GM19328 (cell line): ENCODE results near the gene CACNA1C.

Source experiments
- ATAC-seq: cut with Tn5 transposase; IDR thresholded peaks from one replicate; pipeline ENCODE4 v1.9.1; 2021; ENCODE audit warnings: mild to moderate bottlenecking, moderate library complexity; ENCODE audit not compliant: unreplicated experiment

CACNA1C gene

DNA sequence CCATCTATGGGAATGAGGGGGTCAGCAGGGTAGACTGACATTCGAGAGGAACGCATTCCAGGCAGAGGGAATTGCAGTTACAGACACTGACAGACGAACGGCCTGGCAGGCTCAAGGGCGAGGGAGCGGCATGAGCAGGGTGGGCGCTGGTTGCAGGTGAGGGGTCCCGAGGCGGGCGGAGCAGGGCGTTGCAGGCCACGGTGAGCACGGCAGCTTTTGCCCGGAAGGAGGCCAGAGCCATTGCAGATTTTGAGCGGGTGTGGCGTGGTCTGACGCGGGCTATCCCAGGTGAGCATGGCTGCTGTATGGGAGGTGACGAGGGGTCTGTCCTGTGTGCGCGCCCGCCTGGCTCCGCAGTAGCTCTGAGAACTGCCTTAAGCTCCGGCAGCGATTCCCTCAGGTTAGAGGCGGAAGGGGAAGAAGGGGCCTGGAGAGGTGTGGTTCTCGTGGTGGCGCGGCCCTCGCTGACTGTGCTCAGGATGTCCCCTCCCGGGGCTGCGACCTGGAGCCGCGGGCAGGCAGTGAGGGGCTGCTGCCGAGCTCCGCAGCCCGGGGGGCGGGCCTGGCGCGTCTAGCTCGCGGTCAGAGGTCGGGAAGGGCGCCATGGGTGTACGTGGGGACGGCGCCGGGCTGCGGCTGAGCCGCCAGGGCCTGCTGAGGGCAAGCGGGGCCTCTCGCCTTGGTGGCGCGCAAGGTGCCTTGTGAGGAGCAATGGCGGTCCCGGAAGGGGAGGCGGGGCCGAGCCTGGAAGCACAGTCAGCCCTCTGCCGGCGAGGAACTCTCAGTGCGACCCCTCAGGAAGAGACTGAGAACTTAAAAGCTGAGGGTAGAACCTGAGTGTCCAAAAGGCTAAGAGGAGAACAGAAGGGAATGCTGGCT is 177.1 kb downstream of the CACNA1C start:
- ATAC-seq: no peak

DNA sequence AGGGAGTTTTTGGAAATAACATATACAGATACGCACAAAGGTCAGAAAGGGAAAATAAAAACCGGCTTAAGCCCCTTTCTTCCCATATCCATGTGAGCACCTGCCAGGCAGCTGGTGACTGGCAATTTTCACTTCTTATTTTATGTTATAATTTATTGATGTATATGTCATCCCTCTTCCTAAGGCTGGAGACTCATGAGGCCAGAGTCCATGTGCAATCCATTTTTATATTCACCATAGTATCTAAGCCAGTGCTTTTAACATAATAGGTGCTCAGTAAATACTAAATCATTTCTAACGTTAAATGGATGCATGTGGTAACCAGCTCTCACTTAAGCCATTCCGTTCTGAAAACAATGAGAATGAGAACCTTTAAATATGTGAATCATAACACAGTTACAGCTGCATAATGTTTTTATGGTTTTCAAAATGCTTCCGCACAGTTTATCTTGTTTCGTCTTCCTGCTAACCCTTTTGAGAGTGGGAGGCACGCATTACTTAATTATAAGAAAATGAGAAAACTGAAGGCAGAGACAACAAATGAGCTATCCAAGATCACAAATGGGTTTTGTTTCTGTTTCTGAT is 178.3 kb downstream of the CACNA1C start:
- ATAC-seq: no peak

DNA sequence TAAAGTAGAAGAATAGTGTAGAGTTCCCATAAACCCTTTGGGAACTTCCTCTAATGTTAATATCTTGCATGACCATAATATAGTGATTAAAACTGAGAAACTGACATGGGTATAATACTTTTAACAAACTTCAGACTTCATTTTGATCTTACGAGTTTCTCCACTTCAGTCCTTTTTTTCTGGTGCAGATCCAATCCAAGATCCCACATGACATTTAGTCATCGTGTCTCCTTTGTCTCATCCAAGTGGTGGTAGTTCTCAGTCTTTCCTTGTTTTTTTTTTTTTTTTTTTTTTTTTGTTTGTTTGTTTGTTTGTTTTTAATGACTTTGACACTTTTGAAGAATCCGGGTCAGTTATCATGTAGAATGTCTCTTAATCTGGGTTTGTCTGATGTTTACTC is 179.2 kb downstream of the CACNA1C start:
- no peak for ATAC-seq

DNA sequence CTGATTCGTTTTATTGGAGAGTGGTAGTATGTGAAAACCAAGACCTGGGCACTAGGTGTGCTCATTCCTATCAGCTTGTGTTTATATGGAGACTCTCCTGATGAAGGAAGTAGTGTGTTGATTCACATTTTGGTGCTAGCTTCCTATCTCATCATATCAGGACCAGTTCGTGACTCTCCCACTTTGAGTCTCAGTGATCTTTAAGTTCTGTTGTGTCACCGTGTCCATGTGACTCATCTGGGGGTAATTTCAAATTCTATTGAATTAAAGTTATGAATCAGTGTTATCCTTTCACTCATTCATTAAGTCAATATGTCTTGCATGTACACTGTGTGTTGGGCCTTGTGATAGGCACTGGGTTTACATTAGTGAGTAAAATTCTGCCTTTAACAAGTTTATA is 180.2 kb downstream of the CACNA1C start:
- ATAC-seq: no peak

DNA sequence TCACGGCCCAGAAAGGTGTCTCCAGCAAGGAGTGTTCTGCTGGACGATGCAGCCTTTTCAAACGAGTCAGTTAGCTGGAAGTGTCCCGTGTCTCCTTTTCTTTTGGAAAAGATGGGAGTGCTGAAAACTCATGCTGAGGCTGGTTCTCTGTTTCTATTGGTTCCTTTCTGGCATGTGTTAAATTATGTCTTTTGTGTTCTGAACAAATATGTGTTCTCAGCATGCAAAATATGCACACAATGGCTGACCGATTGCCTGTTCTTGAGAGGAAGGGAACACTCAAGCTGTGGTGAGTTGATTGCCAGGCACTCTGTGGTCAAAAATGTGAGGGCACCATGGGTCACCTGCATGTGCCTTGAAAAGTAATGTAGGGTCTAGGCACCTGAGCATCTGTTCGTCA is 181.3 kb downstream of the CACNA1C start:
- no peak for ATAC-seq

DNA sequence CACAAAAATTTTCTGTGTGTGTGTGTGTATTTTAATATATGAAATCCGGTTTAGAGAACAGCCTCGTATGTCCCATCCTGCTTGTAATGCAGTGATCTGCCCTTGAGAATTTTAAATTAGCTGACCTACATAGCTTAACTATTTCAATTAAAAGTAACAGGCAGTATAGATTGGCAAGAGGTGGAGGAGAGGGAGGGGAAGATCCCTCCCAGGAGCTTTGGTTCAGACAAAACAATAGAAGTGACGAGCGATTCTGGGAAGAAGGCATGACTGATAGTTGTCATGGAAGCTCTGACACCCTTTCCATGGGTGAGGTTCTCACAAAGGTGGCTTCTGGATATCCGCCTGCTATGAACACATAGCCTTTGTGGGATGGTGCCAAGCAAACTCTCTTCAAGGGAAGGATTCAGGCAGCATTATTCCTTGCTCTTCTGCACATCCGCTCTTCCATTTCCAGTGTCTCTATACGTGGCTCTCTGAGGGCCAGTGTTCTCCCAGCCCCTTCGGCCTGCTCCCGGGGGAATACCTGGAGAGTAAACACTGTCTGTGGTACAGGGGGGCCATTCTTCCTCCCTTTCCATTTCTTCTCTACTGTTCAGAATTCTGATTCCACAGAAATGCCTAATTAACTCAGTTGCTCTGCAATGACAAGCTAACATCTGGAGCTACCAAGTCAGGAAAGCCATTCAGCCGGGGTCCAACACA is 182.0 kb downstream of the CACNA1C start:
- no peak for ATAC-seq

DNA sequence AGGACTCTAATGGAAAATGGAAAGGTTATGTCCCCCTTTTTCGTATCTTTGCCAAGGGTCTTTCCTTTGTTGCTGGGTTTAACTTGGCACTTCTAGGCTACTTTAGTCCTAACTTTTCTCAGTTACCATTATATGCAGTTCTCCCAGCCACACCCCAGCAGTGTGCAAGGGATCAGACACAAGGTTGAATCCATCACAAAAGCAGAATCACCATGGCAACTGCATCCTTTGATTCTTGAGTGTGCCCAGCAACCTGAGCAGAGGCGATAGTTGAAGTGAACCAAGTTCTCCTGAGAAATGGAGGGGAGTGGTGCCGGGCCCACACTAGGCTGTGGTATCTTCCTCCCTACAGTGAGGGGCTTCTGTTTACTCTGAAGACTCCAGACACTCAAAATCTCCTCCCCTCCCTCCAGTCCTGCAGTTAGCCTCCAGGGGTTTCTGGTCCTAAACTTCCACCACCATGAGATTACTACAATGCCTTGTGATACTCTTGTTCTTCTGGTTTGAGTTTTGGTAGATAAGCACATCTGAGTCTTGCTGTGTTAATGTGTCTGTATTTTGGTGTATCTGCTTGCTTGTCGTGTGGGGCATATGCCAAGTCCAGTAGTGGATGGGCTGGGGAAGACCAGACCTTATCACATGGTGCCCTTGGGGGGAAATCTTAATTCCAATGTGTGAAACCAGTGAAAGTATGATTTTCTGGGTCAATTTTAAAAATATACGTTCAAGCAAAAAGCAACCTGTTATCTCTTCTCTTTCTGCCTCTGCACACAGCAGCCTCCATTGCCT is 183.9 kb downstream of the CACNA1C start:
- ATAC-seq: no peak

DNA sequence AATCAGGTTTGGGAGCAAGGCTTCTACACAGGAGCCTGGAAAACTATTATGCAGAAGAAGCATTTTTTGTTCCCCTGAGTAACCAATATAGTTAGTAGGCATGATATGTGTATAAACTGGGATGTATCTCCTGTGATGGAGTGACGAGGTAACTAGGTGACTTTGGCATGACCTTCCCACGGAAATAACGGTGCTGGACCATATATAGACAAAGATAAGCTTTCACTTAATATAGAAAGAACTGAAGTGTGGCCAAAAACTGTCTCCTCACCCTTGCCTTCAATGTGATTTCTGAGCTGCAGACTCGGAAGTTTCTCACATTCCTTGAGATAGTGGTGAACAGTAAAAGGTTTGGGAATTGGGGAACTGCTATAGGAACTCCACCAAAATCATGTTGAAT is 185.3 kb downstream of the CACNA1C start:
- ATAC-seq: no peak

DNA sequence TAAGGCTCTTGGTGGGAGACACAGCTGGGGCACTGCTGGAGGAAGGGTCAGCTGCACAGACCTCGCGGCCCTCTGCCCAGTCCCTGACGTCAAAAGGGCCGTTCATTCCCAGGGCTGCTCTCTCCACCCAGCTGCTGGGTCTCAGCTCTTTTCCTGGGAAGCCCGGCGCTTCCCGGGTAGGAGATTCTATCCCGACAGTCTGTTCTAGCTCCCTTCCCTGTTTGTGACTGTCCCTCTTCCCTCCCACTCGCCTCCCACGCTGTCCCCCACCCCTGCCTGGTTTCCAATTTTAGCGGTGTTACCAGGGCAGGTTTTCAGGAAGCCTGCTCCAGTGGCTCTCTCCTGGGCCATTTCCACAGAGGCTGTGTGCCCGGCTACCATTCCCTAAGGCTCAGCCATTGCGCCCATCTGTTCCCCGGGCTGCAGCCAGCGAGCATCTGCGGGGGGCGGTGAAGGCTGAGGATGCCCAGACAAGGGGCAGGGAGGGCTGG is 186.6 kb downstream of the CACNA1C start:
- ATAC-seq: no peak

DNA sequence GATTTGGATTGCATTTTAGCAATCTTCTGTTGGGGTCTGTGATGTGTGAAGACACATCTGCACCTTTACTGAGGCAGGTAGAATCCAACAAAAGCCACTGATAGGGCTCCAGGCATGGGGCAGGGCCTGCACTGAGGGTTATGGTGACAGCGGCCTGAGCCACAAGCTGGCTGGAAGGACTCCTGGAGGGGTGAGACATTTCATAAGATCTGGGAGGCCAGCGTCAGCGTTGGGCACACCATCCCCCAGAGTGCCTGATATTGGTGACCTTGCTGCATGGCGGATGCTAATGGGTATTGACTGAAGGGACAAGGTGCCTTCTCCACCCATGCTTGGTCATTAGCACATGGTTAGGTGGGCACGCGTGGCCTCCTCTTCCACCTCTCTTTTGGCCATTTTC is 187.6 kb downstream of the CACNA1C start:
- no peak for ATAC-seq

DNA sequence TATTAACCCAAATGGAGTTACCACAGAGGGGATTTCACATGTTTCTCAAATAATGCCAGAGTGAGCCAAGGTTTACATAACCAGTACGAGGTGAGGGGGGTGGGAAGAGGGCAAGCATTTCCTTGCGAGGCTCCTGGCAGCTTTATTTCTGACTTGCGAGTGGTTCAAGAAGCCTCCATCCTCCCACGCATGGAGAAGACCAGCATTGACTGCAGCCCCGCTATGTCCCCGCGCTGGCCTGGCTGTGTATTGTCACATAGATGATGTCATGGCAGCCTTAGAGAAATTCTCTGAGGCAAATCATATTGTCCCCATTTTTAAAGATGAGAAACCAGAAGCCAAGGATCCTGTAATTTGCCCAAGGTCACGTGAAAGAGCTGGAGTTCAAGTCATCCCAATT is 188.2 kb downstream of the CACNA1C start:
- ATAC-seq: no peak

DNA sequence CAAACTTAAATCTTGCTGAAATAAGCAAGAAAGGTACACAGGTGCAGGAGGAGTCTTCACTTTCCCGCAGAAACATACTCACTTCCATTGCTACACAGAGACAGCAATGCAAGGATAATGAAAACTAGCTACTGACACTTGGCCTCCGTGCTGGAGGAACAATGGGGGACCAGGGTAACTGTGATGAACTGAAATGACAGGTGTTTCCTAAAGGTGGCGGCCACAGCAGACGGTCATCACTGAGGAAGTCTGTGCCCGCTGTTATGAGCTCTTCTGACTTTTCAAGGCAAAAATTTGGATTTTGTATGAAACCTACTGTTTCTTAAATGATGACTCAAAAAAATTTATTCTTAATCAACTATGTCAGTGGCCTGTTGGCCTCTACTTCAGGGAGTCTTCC is 189.4 kb downstream of the CACNA1C start:
- no peak for ATAC-seq

DNA sequence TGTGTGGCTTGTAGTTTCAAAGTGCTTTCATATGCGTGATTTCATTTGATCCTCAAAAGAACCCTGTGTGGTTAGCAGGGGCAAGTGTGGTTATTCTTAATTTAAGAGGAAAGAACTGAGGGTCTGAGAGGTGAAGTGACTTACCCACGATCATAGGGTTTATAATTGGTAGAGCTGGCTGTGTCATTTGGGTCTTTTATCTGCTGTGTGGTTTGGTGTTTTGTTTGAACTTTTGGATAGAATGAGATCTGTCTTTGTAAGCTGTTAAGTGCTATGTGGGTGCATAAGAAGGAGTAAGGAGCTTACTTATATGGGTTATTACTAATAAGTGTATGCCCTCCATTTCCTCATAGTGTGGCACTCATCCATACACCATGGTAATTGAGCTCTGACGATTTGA is 190.0 kb downstream of the CACNA1C start:
- ATAC-seq: no peak

DNA sequence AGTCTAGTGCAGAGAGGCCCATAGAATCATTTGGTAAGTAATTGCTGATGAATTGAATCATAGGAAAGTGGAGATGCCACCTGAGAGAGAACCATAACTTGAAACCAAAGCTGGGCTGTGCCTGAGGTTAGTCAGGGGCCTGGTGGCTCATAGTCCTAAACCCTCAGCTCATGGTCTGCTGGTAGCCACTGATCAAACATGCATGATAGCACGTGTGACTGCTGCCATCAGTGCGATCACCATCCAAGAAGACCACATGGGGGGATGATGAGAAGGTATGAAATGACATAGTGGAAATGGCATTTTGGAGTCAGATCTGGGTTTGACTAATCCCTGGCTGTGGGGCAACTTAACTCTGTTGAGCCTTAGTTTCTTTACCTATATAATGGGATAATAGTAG is 190.5 kb downstream of the CACNA1C start:
- no peak for ATAC-seq

DNA sequence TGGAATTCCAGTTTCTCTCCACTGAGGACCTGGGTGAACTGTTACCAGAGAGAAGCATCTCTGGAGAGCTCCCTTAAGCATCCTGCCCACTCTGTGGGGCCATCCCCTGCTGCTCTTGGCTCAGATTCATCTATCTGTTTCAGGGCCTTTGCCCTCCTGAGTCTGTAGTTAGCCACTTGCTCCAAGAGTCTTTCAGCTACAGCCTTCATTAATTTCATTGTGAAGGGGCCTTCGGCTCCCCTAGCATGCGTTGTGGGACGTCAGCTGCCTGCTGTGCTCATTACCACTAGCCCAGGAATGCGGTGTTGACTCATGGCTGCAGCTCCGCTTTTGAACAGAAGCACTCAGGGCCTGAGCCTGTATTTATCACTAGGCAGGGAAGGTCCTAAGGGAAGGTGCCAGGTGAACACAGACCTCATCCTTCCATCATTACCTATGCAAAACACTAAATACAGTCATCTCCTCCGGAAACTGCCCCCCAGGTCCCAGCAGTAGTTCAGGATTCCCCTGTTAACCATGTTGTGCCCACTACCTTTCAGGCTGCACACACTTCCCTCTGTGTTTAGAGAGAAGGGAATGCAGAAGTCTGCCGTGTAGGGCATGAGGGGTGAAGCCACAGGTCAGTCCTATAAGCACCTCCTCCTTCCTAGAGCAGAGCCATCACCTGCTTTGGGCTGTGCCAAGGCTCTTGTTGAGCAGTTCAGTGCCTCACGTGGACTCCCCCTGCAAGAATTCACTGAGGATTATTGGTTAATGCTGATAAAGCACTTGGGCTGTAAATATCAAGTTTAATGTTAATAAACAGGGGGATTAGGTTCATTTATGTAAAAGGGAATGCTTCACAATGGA is 191.4 kb downstream of the CACNA1C start:
- ATAC-seq: no peak

DNA sequence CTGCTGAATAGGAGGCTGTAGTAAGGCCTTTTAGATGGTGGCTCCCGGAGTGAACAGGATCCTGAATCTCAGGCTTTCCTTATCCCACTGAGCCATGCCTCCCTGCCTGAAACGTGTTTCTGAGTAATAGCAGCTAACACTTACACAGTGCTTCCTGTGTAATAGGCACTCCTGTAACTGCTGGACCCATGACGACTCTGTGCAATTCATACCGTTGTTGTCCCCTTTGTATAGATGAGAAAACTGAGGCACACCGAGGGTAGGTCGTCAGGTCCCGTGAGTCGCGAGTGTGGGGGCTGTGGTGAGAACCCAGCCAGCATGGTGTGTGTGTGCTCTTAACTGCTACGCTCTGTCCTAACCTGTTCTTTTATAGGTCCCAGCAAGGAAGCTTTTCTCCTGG is 193.6 kb downstream of the CACNA1C start:
- ATAC-seq: no peak

DNA sequence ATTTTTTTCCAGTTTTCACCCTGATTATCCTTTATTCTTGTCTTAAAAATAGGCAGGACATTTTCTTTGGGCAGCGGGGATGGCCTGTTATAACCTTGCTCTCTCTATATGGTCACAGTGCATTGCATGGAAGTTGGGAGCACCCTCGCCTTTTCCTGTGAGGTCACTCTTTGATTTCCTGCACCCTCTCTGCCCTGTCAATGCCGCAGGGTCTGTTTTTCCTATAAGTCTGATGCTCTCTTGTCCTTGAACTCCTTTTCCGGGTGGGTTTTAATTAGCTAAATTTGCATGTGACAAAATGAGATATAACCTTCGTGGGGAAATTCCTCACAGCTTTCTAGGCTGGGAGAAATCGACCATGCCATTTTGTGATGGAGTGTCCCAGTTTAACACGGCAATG is 194.3 kb downstream of the CACNA1C start:
- no peak for ATAC-seq

DNA sequence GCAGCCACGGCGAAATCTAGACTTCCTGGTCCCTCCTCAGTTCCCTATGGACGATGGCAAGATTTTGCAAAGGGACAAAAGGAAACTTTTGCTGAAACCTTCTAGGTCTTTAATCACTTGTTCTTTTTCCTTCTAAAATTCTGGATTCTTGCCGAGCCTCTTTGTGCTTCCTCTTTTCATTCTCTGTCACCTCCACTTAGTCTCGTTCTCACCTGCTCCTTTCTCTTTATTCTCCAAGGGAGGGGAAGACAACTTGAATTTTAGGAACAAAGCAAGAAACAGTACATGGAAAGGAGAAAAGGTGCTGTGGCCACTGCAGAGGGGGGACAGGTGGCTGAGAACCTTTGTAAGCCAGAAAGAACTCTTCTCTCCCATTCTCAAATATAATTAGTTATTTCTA is 194.8 kb downstream of the CACNA1C start:
- ATAC-seq: no peak

DNA sequence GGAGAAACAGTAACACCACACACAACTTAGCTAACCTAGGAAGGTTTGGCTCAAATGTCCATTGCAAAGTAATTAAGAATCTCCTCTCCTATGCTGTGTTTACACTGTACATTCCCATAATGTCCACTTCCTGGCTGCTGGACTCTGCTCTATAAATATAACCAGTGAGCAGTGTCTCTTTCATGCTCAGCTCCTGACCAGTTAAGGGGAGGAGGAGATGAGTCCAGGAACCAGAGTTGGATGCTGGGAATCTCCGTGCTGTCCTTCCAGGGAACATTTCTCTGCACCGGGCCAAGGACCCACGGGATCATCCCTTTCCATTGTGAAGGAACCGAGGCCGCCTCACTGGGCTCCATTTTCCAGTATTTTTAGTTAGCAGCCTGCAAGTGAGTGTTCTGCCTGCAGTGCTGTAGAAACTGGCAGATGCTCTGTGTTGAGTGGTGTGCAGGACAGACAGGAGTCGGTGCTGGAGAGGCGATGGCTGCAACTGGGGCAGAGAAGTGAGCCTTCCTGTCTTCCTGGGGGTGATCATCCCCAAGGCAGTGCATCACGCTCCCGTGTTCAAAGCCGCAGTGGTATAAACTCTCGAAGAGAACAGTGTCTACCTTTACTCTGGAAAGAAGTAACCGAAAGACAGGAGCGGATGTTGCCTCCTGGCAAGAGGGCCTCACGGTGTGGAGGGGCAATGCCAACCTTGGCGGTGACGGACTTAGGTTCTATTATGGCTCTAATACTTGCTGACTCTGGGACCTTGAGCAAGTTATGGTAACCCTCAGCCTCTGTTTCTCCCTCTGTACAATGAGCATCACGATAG is 195.5 kb downstream of the CACNA1C start:
- no peak for ATAC-seq
